Measurements from ENCODE around the gene TBXAS1. TPM values are rescaled to one million over a fixed set of nuclear protein-coding genes. Genes with fewer than 3 reads are reported as not detected.

Gene TBXAS1
- total and polyA plus RNA-seq, 4 donors, result 4.1 to 22.4 (median 12.2) TPM

GRCh38 chr7:140044251-140044650 lies 215.2 kb downstream of the TBXAS1 start:
- no peak overlapping the region for H3K9ac ChIP-seq (ENCODE audit: low read depth in 1 of 2, low read length in 2 of 2)
- no peak overlapping the region for H3K27ac ChIP-seq (ENCODE audit: low read depth in 1 of 2, low read length in 2 of 2)
- no peaks in the 10 kb centered on the region for H3K27me3 ChIP-seq (ENCODE audit: control insufficient read depth in 4 of 4, insufficient read depth in 4 of 4, low read length in 3 of 4)
- peaks cover 0 to 24% (median 17%) of the 10 kb centered on the region in 4 donors for H3K4me1 ChIP-seq (ENCODE audit: control insufficient read depth in 4 of 4, insufficient read depth in 4 of 4, low read length in 3 of 4)
- TF ChIP-seq GABPA (IDR thresholded peaks at IDR 0.05 in 1 of 2, conservative IDR thresholded peaks at IDR 0.05 in 1 of 2) (no peak), ZBTB33 (IDR thresholded peaks at IDR 0.05) (no peak), RXRA (IDR thresholded peaks at IDR 0.05) (no peak), EGR1 (IDR thresholded peaks at IDR 0.05; ENCODE audit: low read depth in 2 of 2) (no peak), TAF1 (conservative IDR thresholded peaks at IDR 0.05) (no peak), REST (IDR thresholded peaks at IDR 0.05) (no peak), YY1 (IDR thresholded peaks at IDR 0.05) (no peak), HNF4A (conservative IDR thresholded peaks at IDR 0.05) (no peak), RAD21 (IDR thresholded peaks at IDR 0.05) (no peak), NR2F2 (IDR thresholded peaks at IDR 0.05) (no peak), CTCF (IDR thresholded peaks at IDR 0.05; ENCODE audit: low read depth, low read length, missing input control) (no peak), SP1 (IDR thresholded peaks at IDR 0.05) (no peak), ATF3 (IDR thresholded peaks at IDR 0.05) (no peak), HNF4G (IDR thresholded peaks at IDR 0.05) (no peak), FOXA1 (IDR thresholded peaks at IDR 0.05) (no peak), FOXA2 (IDR thresholded peaks at IDR 0.05) (no peak), MAX (IDR thresholded peaks at IDR 0.05) (no peak), JUND (IDR thresholded peaks at IDR 0.05) (no peak)
- no peak for DNase-seq (ENCODE audit: low spot score)
- H3K36me3 ChIP-seq (ENCODE audit: control insufficient read depth in 4 of 4, insufficient read depth in 3 of 4, low read depth in 1 of 4, low read length in 3 of 4), result peaks cover 5 to 13% (median 11%) of the 10 kb centered on the region in 4 donors
- WGBS, result 96% methylated on average over 6 of the region's 6 CpGs
- no peak overlapping the region for H3K4me3 ChIP-seq (ENCODE audit: low read depth in 1 of 3, low read length in 3 of 3)
- no peaks in the 10 kb centered on the region for H3K9me3 ChIP-seq (ENCODE audit: control insufficient read depth in 4 of 4, low read length in 3 of 4)

Measured in liver (tissue), 9 donors.